SU-DHL-6 (cell line): Measurements from ENCODE around the gene IL22RA2.

Source experiments
- H2AFZ ChIP-seq: fragments of 200-600 bp; sonication (generic); 2 replicates; pipeline ENCODE4 v1.6.1; 2014; ENCODE audit warnings: low read depth, mild to moderate bottlenecking, moderate library complexity, mixed read lengths, antibody characterized with exemption, low read length; ENCODE audit not compliant: severe bottlenecking
- H3F3A ChIP-seq: fragments of 200-600 bp; shearing (Covaris generic); 2 replicates; pipeline ENCODE4 v1.6.0; 2016; ENCODE audit warnings: antibody characterized with exemption, mild to moderate bottlenecking; ENCODE audit not compliant: insufficient read depth
- H3K27ac ChIP-seq: fragments of 200-600 bp; sonication (generic); 2 replicates; pipeline ENCODE4 v1.5.1; 2016; ENCODE audit warnings: low read depth, mild to moderate bottlenecking, low read length, moderate library complexity, mixed read lengths
- H3K27me3 ChIP-seq: fragments of 200-600 bp; sonication (generic), shearing (Covaris generic); 2 replicates; pipeline ENCODE4 v1.6.0; 2014; ENCODE audit warnings: mild to moderate bottlenecking, low read length
- H3K36me3 ChIP-seq: fragments of 200-600 bp; sonication (generic); 2 replicates; pipeline ENCODE4 v1.6.1; 2014; ENCODE audit warnings: mild to moderate bottlenecking, low read length, mixed read lengths
- H3K4me2 ChIP-seq: fragments of 300-600, 200-600 bp; shearing (Covaris generic), sonication (generic); 2 replicates; pipeline ENCODE4 v1.6.0; 2014; ENCODE audit warnings: low read length, low read depth, mild to moderate bottlenecking; ENCODE audit not compliant: poor library complexity, severe bottlenecking
- H3K4me3 ChIP-seq: fragments of 200-600 bp; sonication (generic); 2 replicates; pipeline ENCODE4 v1.5.1; 2014; ENCODE audit warnings: antibody characterized with exemption, low read length, mild to moderate bottlenecking, mixed read lengths; ENCODE audit not compliant: insufficient read depth, poor library complexity, severe bottlenecking
- H3K79me2 ChIP-seq: fragments of 200-600 bp; sonication (generic); 2 replicates; pipeline ENCODE4 v1.6.1; 2014; ENCODE audit warnings: mild to moderate bottlenecking, low read length, moderate library complexity; ENCODE audit not compliant: insufficient read depth
- H3K9ac ChIP-seq: fragments of 200-600 bp; sonication (generic); 2 replicates; pipeline ENCODE4 v1.7.0; 2014; ENCODE audit warnings: mild to moderate bottlenecking, low read length
- H3K9me2 ChIP-seq: fragments of 200-600 bp; sonication (generic); replicated peaks from 2 replicates; pipeline ENCODE4 v1.6.1; 2014; ENCODE audit warnings: low read length; ENCODE audit not compliant: insufficient read depth
- H3K9me3 ChIP-seq: fragments of 200-600 bp; sonication (generic); 2 replicates; pipeline ENCODE4 v1.6.1; 2014; ENCODE audit warnings: low read length, mixed read lengths; ENCODE audit not compliant: insufficient read depth
- H4K20me1 ChIP-seq: fragments of 200-600 bp; sonication (generic); 2 replicates; pipeline ENCODE4 v1.6.1; 2014; ENCODE audit warnings: low read depth, mild to moderate bottlenecking, antibody characterized with exemption, low read length, moderate library complexity, mixed read lengths
- EZH2phosphoT487 ChIP-seq: fragments of 200-600 bp; sonication (generic), shearing (Covaris generic); conservative IDR thresholded peaks from 2 replicates; pipeline ENCODE4 v1.6.1; 2018; ENCODE audit warnings: mild to moderate bottlenecking, antibody characterized with exemption, low read length, moderate library complexity, mixed read lengths
- TF ChIP-seq, protein P1 (sequence below): fragments of 200-600 bp; sonication (generic); IDR thresholded peaks from one replicate; pipeline ENCODE4 v1.5.1; 2017; ENCODE audit warnings: antibody characterized with exemption, mild to moderate bottlenecking, low read length, moderate library complexity; ENCODE audit not compliant: insufficient read depth, poor library complexity, severe bottlenecking

The IL22RA2 gene

DNA sequence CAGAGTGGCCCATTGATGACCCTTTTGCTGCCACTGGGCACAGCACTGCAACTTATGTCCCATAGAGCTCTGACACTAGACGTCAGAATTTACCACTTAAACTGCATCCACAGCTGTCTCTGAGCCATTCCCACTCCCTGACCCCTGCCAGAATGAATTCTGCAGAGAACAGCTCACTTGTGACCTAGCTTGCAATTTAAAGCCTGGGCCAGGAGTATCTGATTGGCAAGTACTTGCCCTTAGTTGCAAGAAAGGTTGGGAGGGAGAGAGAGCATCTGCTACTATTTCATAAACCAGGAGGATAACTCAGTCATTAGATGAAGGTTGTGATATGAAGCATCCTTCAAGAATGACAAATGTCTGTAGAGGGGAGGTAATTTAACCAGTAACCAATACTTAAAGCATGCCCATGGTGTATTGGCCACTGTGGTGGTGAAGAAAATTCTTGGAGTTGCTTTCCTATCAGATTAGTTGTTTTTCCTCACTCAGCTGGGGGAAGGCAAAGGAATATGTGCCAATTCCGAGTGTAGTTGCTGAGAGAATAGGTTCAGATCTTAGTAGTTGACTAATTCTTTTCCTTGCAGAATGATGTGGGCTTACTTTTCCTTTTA, 46.5 kb downstream of the IL22RA2 start:
- H3K36me3 ChIP-seq, result no peaks in the 10 kb centered on the region
- H3K9me3 ChIP-seq, result no peaks in the 10 kb centered on the region
- H3K27me3 ChIP-seq, result no peaks in the 10 kb centered on the region
- H3K4me2 ChIP-seq, result no peak overlapping the region
- no peak for TF ChIP-seq EZH2phosphoT487
- TF ChIP-seq, protein P1, sequence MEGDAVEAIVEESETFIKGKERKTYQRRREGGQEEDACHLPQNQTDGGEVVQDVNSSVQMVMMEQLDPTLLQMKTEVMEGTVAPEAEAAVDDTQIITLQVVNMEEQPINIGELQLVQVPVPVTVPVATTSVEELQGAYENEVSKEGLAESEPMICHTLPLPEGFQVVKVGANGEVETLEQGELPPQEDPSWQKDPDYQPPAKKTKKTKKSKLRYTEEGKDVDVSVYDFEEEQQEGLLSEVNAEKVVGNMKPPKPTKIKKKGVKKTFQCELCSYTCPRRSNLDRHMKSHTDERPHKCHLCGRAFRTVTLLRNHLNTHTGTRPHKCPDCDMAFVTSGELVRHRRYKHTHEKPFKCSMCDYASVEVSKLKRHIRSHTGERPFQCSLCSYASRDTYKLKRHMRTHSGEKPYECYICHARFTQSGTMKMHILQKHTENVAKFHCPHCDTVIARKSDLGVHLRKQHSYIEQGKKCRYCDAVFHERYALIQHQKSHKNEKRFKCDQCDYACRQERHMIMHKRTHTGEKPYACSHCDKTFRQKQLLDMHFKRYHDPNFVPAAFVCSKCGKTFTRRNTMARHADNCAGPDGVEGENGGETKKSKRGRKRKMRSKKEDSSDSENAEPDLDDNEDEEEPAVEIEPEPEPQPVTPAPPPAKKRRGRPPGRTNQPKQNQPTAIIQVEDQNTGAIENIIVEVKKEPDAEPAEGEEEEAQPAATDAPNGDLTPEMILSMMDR, result no peak
- H3F3A ChIP-seq, result no peaks in the 10 kb centered on the region
- H4K20me1 ChIP-seq, result no peaks in the 10 kb centered on the region
- H3K27ac ChIP-seq, result no peak overlapping the region
- H3K79me2 ChIP-seq, result no peaks in the 10 kb centered on the region
- no peak overlapping the region for H2AFZ ChIP-seq
- no peak overlapping the region for H3K4me3 ChIP-seq
- no peak overlapping the region for H3K9ac ChIP-seq
- no peaks in the 10 kb centered on the region for H3K9me2 ChIP-seq

DNA sequence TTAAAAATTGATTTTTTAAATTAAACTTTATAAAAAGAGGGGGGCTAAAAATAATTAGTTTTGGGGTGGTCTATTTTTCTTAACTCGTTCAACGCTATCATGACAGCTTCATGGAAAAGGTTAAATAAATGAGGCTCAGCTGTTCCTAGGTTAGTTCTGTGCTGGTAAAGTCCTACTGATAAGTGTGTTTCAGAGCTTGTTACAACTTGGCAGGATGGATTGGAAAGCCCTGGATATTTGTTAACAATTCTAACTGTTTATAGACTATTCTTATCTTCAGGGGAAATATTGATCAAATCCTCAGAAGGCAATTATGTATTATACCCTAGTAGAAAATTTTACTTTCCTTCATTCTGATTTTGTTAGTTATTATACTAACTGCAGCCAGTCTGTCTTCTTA, 50.4 kb downstream of the IL22RA2 start:
- H3K9me2 ChIP-seq, result no peaks in the 10 kb centered on the region
- H3K9ac ChIP-seq, result no peak overlapping the region
- no peak overlapping the region for H3K4me2 ChIP-seq
- no peak overlapping the region for H2AFZ ChIP-seq
- H3K36me3 ChIP-seq, result no peaks in the 10 kb centered on the region
- H4K20me1 ChIP-seq, result no peaks in the 10 kb centered on the region
- no peaks in the 10 kb centered on the region for H3K79me2 ChIP-seq
- H3K4me3 ChIP-seq, result no peak overlapping the region
- H3K27ac ChIP-seq, result no peak overlapping the region
- H3K9me3 ChIP-seq, result no peaks in the 10 kb centered on the region
- no peaks in the 10 kb centered on the region for H3K27me3 ChIP-seq
- TF ChIP-seq, protein P1, result no peak
- no peak for TF ChIP-seq EZH2phosphoT487
- no peaks in the 10 kb centered on the region for H3F3A ChIP-seq

DNA sequence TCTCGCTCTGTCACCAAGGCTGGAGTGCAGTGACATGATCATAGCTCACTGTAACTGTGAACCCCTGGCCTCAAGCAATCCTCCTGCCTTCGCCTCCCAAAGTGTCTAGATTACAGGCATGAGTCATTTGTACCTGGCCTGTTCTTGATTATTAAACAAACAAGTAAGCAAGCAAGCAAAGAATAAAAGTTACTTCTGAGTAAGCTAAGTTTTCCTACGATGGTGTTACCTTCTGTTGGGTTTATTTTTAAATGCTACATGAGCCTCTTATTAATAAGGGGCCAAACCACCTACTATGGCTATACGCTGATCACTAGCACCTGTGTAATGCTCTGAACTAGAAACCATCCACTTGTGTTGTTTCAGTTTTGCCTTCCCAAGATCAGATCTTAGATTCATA, 50.8 kb downstream of the IL22RA2 start:
- no peak overlapping the region for H2AFZ ChIP-seq
- H3K9ac ChIP-seq, result no peak overlapping the region
- H3F3A ChIP-seq, result no peaks in the 10 kb centered on the region

More for the DNA sequence above, 50.8 kb downstream of the IL22RA2 start:
- Histone ChIP-seq H3K27ac (no peak overlapping the region), H3K27me3 (no peaks in the 10 kb centered on the region), H3K79me2 (no peaks in the 10 kb centered on the region), H3K4me2 (no peak overlapping the region), H4K20me1 (no peaks in the 10 kb centered on the region), H3K9me3 (no peaks in the 10 kb centered on the region), H3K36me3 (no peaks in the 10 kb centered on the region), H3K4me3 (no peak overlapping the region), H3K9me2 (no peaks in the 10 kb centered on the region)
- TF ChIP-seq EZH2phosphoT487, result no peak
- TF ChIP-seq, protein P1, result no peak
